Transverse colon (tissue), 4 donors: ENCODE results near the gene TEKT2.

Experiments used
- EP300 ChIP-seq: sonication (generic); formaldehyde crosslinking; IDR thresholded peaks from one replicate; pipeline ENCODE4 v1.6.1; 2017; ENCODE audit warnings: antibody characterized with exemption, low read depth
- POLR2A ChIP-seq: fragments of 450-650 bp; IDR thresholded peaks from one replicate; pipeline ENCODE4 v1.6.1; 2016; ENCODE audit warnings: antibody characterized with exemption, mild to moderate bottlenecking, moderate library complexity
- POLR2AphosphoS5 ChIP-seq, 3 donors: sonication (generic); formaldehyde crosslinking; IDR thresholded peaks; one replicate each; pipeline ENCODE4 v1.6.1; 2016; ENCODE audit warnings: antibody characterized with exemption in 3 of 3
- TF ChIP-seq, protein P1 (sequence below), 5 experiments: fragments of 200-600 bp in 3 of 5; fragments of 450-650 bp in 2 of 5; sonication (generic) in 3 of 5; IDR thresholded peaks; 1 replicate in 2 of 5; 2 replicates in 3 of 5; pipeline ENCODE4 v1.5.1; 2016 to 2017; ENCODE audit warnings: antibody characterized with exemption in 5 of 5, inconsistent platforms in 3 of 5, mild to moderate bottlenecking in 2 of 5, moderate library complexity in 1 of 5

GRCh38 chr1:36118447-36119204, 34.7 kb downstream of the TEKT2 start:
- TF ChIP-seq, protein P1, sequence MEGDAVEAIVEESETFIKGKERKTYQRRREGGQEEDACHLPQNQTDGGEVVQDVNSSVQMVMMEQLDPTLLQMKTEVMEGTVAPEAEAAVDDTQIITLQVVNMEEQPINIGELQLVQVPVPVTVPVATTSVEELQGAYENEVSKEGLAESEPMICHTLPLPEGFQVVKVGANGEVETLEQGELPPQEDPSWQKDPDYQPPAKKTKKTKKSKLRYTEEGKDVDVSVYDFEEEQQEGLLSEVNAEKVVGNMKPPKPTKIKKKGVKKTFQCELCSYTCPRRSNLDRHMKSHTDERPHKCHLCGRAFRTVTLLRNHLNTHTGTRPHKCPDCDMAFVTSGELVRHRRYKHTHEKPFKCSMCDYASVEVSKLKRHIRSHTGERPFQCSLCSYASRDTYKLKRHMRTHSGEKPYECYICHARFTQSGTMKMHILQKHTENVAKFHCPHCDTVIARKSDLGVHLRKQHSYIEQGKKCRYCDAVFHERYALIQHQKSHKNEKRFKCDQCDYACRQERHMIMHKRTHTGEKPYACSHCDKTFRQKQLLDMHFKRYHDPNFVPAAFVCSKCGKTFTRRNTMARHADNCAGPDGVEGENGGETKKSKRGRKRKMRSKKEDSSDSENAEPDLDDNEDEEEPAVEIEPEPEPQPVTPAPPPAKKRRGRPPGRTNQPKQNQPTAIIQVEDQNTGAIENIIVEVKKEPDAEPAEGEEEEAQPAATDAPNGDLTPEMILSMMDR (IDR thresholded peaks at IDR 0.05) = no peak
- TF ChIP-seq POLR2AphosphoS5 (IDR thresholded peaks at IDR 0.05) = no peak
- no peak for TF ChIP-seq POLR2A
- no peak for TF ChIP-seq EP300
